H1 (cell line): ENCODE measurements around the gene SYNDIG1. TPM values are rescaled to one million over a fixed set of nuclear protein-coding genes. Genes with fewer than 3 reads are reported as not detected.

Experiments
- CTCF ChIA-PET: fragments of 300-600 bp; sonication (Branson Sonifier 250); formaldehyde crosslinking; loops from one replicate; lab custom pipeline; 2021; ENCODE audit not compliant: partially characterized antibody; lab: Charles Lee
- POLR2A ChIA-PET: fragments of 300-600 bp; sonication (Branson Sonifier 250); formaldehyde crosslinking; loops from one replicate; lab custom pipeline; 2021; ENCODE audit warnings: inconsistent platforms; ENCODE audit not compliant: partially characterized antibody; lab: Charles Lee
- DNase-seq, 2 experiments: peaks; one replicate each; pipeline versions ENCODE4 v3.0.0 to v3.0.0-alpha.2; 2010 to 2022; ENCODE audit warnings: low spot score in 2 of 2, low read depth in 1 of 2, mixed read lengths in 1 of 2
- FAIRE-seq: peaks from 2 replicates; lab custom pipeline; 2011; peaks lifted over from hg19 to GRCh38; lab: Jason Lieb, UNC
- H2AFZ ChIP-seq: 2 replicates; pipeline ENCODE4 v1.8.1; 2012; ENCODE audit warnings: low read length, inconsistent platforms
- H2AK5ac ChIP-seq: 2 replicates; pipeline ENCODE4 v1.6.1; 2013; ENCODE audit warnings: low read depth, low read length
- H2BK120ac ChIP-seq: replicated peaks from 2 replicates; pipeline ENCODE3; 2013; ENCODE audit warnings: low read depth, low read length, inconsistent platforms
- H2BK12ac ChIP-seq: 2 replicates; pipeline ENCODE4 v1.6.1; 2013; ENCODE audit warnings: low read depth, low read length
- H2BK15ac ChIP-seq: 2 replicates; pipeline ENCODE4 v1.6.1; 2013; ENCODE audit warnings: low read length
- H2BK20ac ChIP-seq: 2 replicates; pipeline ENCODE4 v1.6.1; 2013; ENCODE audit warnings: low read length
- H2BK5ac ChIP-seq: 2 replicates; pipeline ENCODE4 v1.6.1; 2013; ENCODE audit warnings: low read depth, low read length
- H3K14ac ChIP-seq: 2 replicates; pipeline ENCODE4 v1.6.1; 2013; ENCODE audit warnings: inconsistent platforms; ENCODE audit not compliant: insufficient read length
- H3K18ac ChIP-seq: 2 replicates; pipeline ENCODE4 v1.6.1; 2013; ENCODE audit warnings: low read length; ENCODE audit errors: extremely low read depth
- H3K23ac ChIP-seq: 2 replicates; pipeline ENCODE4 v1.6.1; 2013; ENCODE audit warnings: inconsistent platforms; ENCODE audit not compliant: insufficient read length
- H3K23me2 ChIP-seq: 2 replicates; pipeline ENCODE4 v1.6.1; 2013; ENCODE audit warnings: low read depth, low read length
- H3K27ac ChIP-seq: 2 replicates; pipeline ENCODE4 v1.6.1; 2011; ENCODE audit warnings: low read depth, low read length, inconsistent platforms
- H3K27me3 ChIP-seq, 4 experiments: replicated peaks in 1 of 4; 1 replicate in 1 of 4; 2 replicates in 3 of 4; pipeline versions ENCODE4 v1.6.1 to v1.8.1; 2011 to 2013; ENCODE audit warnings: low read length in 3 of 4, mild to moderate bottlenecking in 3 of 4, inconsistent platforms in 2 of 4, mixed read lengths in 2 of 4, moderate library complexity in 1 of 4; ENCODE audit not compliant: control insufficient read depth in 3 of 4, insufficient read depth in 3 of 4; ENCODE audit errors: extremely low read depth in 1 of 4
- H3K36me3 ChIP-seq, 4 experiments: 2 replicates each; pipeline versions ENCODE4 v1.6.1 to v1.8.1; 2011 to 2013; ENCODE audit warnings: mild to moderate bottlenecking in 4 of 4, low read length in 3 of 4, moderate library complexity in 2 of 4, control low read depth in 1 of 4, inconsistent platforms in 1 of 4; ENCODE audit not compliant: insufficient read depth in 4 of 4, control insufficient read depth in 2 of 4
- H3K4ac ChIP-seq: replicated peaks from 2 replicates; pipeline ENCODE3; 2013; ENCODE audit warnings: low read length, low read depth, mixed read lengths, inconsistent platforms; ENCODE audit not compliant: insufficient read length
- H3K4me1 ChIP-seq, 4 experiments: replicated peaks in 1 of 4; 1 replicate in 1 of 4; 2 replicates in 3 of 4; pipeline versions ENCODE4 v1.6.1 to v1.8.1; 2011 to 2013; ENCODE audit warnings: low read length in 3 of 4, inconsistent platforms in 2 of 4, mixed read lengths in 1 of 4; ENCODE audit not compliant: insufficient read depth in 4 of 4, control insufficient read depth in 3 of 4
- H3K4me2 ChIP-seq, 2 experiments: 2 replicates each; pipeline versions ENCODE4 v1.6.1 to v1.8.1; 2011 to 2013; ENCODE audit warnings: low read depth in 2 of 2, low read length in 2 of 2, control low read depth in 1 of 2, inconsistent platforms in 1 of 2, mild to moderate bottlenecking in 1 of 2; ENCODE audit not compliant: insufficient read depth in 1 of 2
- H3K4me3 ChIP-seq, 4 experiments: fragments of 200-600, 300-600 bp in 1 of 4; sonication (generic), shearing (Covaris generic), sonication (Bioruptor Twin) in 1 of 4; 2 replicates each; pipeline versions ENCODE4 v1.5.1 to v1.8.1; 2011 to 2016; ENCODE audit warnings: low read length in 4 of 4, low read depth in 3 of 4, control low read depth in 2 of 4, inconsistent platforms in 2 of 4, mild to moderate bottlenecking in 2 of 4, mixed read lengths in 1 of 4, moderate library complexity in 1 of 4; ENCODE audit not compliant: insufficient read depth in 2 of 4; ENCODE audit errors: extremely low read depth in 1 of 4
- H3K56ac ChIP-seq: replicated peaks from 2 replicates; pipeline ENCODE3; 2013; ENCODE audit warnings: low read depth, mild to moderate bottlenecking, mixed read lengths, low read length, inconsistent platforms; ENCODE audit not compliant: insufficient read length
- H3K79me1 ChIP-seq: 2 replicates; pipeline ENCODE4 v1.6.1; 2013; ENCODE audit warnings: low read depth, low read length, control low read depth
- H3K79me2 ChIP-seq, 2 experiments: 2 replicates each; pipeline versions ENCODE4 v1.6.1 to v1.8.1; 2012 to 2013; ENCODE audit warnings: low read length in 2 of 2, mild to moderate bottlenecking in 2 of 2, inconsistent platforms in 1 of 2; ENCODE audit not compliant: insufficient read depth in 2 of 2, control insufficient read depth in 1 of 2
- H3K9ac ChIP-seq, 4 experiments: replicated peaks in 1 of 4; 1 replicate in 1 of 4; 2 replicates in 3 of 4; pipeline versions ENCODE4 v1.6.1 to v1.8.1; 2011 to 2013; ENCODE audit warnings: low read depth in 3 of 4, low read length in 3 of 4, control low read depth in 2 of 4, mild to moderate bottlenecking in 2 of 4, moderate library complexity in 2 of 4, inconsistent platforms in 1 of 4; ENCODE audit errors: extremely low read depth in 1 of 4
- H3K9me3 ChIP-seq, 2 experiments: 2 replicates each; pipeline versions ENCODE4 v1.6.1 to v1.8.1; 2012 to 2013; ENCODE audit warnings: mild to moderate bottlenecking in 2 of 2, moderate library complexity in 2 of 2, control low read depth in 1 of 2, inconsistent platforms in 1 of 2, low read depth in 1 of 2, low read length in 1 of 2, mixed read lengths in 1 of 2; ENCODE audit not compliant: insufficient read depth in 2 of 2
- H4K20me1 ChIP-seq, 2 experiments: replicated peaks in 1 of 2; 2 replicates each; pipeline versions ENCODE3 to v1.8.1; 2011 to 2013; ENCODE audit warnings: inconsistent platforms in 2 of 2, low read length in 2 of 2, mild to moderate bottlenecking in 1 of 2; ENCODE audit not compliant: insufficient read depth in 2 of 2, control insufficient read depth in 1 of 2
- H4K5ac ChIP-seq: 2 replicates; pipeline ENCODE4 v1.6.1; 2013; ENCODE audit warnings: low read length, low read depth, mixed read lengths, inconsistent platforms; ENCODE audit not compliant: insufficient read length
- H4K8ac ChIP-seq: 2 replicates; pipeline ENCODE4 v1.8.0; 2013; ENCODE audit warnings: mild to moderate bottlenecking, moderate library complexity, low read length, inconsistent platforms; ENCODE audit not compliant: insufficient read depth; ENCODE audit errors: extremely low read depth
- H4K91ac ChIP-seq: replicated peaks from 2 replicates; pipeline ENCODE3; 2013; ENCODE audit warnings: low read length, mixed read lengths, inconsistent platforms; ENCODE audit not compliant: insufficient read length
- CHD2 ChIP-seq: IDR thresholded peaks from 2 replicates; pipeline ENCODE4 v1.6.1; 2012; ENCODE audit warnings: low read length, improper control_type of control experiment
- EGR1 ChIP-seq: IDR thresholded peaks from 2 replicates; pipeline ENCODE4 v1.6.1; 2011; ENCODE audit warnings: low read depth, low read length, borderline replicate concordance
- SIRT6 ChIP-seq: IDR thresholded peaks from one replicate; pipeline ENCODE4 v1.7.1; 2012; ENCODE audit warnings: low read length, inconsistent platforms
- WGBS, 2 experiments: shearing (Covaris generic) in 1 of 2; methylation state at CpG; one replicate each; pipeline versions ENCODE4 v1.1.6 to v1.1.7; 2013 to 2015; ENCODE audit warnings: low lambda C conversion rate in 2 of 2, mixed read lengths in 2 of 2, inconsistent platforms in 1 of 2, low coverage in 1 of 2, missing lambda C conversion rate in 1 of 2; ENCODE audit not compliant: insufficient replicate concordance in 2 of 2, insufficient coverage in 1 of 2, insufficient read length in 1 of 2; ENCODE audit errors: extremely low coverage in 1 of 2, missing lambda C conversion rate in 1 of 2; 5-methylcytosine and 5-hydroxymethylcytosine counted together
- polyA plus RNA-seq, 7 experiments: library from polyadenylated mRNA; depleted of rRNA in 3 of 7; stranded (reverse) in 5 of 7; unstranded in 2 of 7; fragments of >200 nt in 5 of 7; fragments of 200-250 nt in 2 of 7; gene quantifications; 1 replicate in 5 of 7; 2 replicates in 1 of 7; 4 replicates in 1 of 7; pipeline versions ENCODE4 v1.2.1 to v1.2.3, GENCODE V29; 2011 to 2013; ENCODE audit warnings: missing spikeins in 2 of 7, mixed read lengths in 2 of 7
- total RNA-seq: library from RNA; stranded (reverse); fragmentation: NEBNext Ultra II Directional; extraction: Animal tissue kit (Norgen Biotek cat#: 25700); gene quantifications from 2 replicates; pipeline ENCODE4 v1.2.1, GENCODE V29; 2021

SYNDIG1 gene
- total and polyA plus RNA-seq, 2 of the 8 experiments (the other 6 are each of a cell fraction or from before 2014, with no cell fraction given) = 6.5 to 7.8 TPM

- Histone ChIP-seq H2BK120ac (no peak overlapping the region), H2BK20ac (no peak overlapping the region)
Observed at GRCh38 chr20:24587384-24588046, 118.1 kb downstream of the SYNDIG1 start.

More at GRCh38 chr20:24587384-24588046, 118.1 kb downstream of the SYNDIG1 start:
- no peak overlapping the region for H3K14ac ChIP-seq
- WGBS, 2 experiments = 88% methylated on average over 12 of the region's 12 CpGs; no CpG with 5 or more reads in 1 of the 2 experiments
- H4K8ac ChIP-seq = no peak overlapping the region
- CTCF ChIA-PET = interaction anchor here (1.0 kb wide), 1 partner anchor 91 kb away, joined by 4 read pairs; no protein-coding TSS in a partner anchor
- H3K9me3 ChIP-seq = no peaks in the 10 kb centered on the region
- H3K9ac ChIP-seq = no peak overlapping the region
- H3K27ac ChIP-seq = no peak overlapping the region
- no peak overlapping the region for H3K4ac ChIP-seq
- H4K5ac ChIP-seq = no peak overlapping the region
- H3K23me2 ChIP-seq = no peaks in the 10 kb centered on the region; the same call in 1 of the 2 replicates
- H3K4me1 ChIP-seq = peaks cover 0 to 3% (median 0%) of the 10 kb centered on the region in 4 experiments; a peak in 3 of 7 replicates
- H3K4me3 ChIP-seq = no peak overlapping the region
- peaks cover 0 to 4% of the 10 kb centered on the region in 2 experiments for H4K20me1 ChIP-seq
- H2BK12ac ChIP-seq = no peak overlapping the region
- H4K91ac ChIP-seq = no peak overlapping the region
- H3K36me3 ChIP-seq = no peaks in the 10 kb centered on the region
- TF ChIP-seq EGR1 = no peak
- no peak for TF ChIP-seq SIRT6
- TF ChIP-seq CHD2 = no peak
- no peaks in the 10 kb centered on the region for H3K27me3 ChIP-seq
- no peak overlapping the region for H2AFZ ChIP-seq
- POLR2A ChIA-PET = no interaction called here
- no peak overlapping the region for H3K4me2 ChIP-seq
- H2BK5ac ChIP-seq = no peak overlapping the region
- DNase-seq (no peak), FAIRE-seq (no peak)
- H3K79me2 ChIP-seq = no peaks in the 10 kb centered on the region
- H3K18ac ChIP-seq = no peak overlapping the region
- H3K79me1 ChIP-seq = no peaks in the 10 kb centered on the region
- no peak overlapping the region for H3K56ac ChIP-seq
- no peak overlapping the region for H2AK5ac ChIP-seq
- no peak overlapping the region for H2BK15ac ChIP-seq
- H3K23ac ChIP-seq = no peak overlapping the region
